Gastrocnemius medialis (tissue), 4 donors: ENCODE results near the gene PHC1.

Source experiments
- CTCF ChIP-seq, 5 experiments: fragments of 450-650 bp in 3 of 5; fragments of 200-600 bp in 2 of 5; sonication (generic) in 2 of 5; IDR thresholded peaks in 4 of 5; conservative IDR thresholded peaks in 1 of 5; 1 replicate in 4 of 5; 2 replicates in 1 of 5; pipeline ENCODE4 v1.5.1; 2016 to 2019; ENCODE audit warnings: antibody characterized with exemption in 5 of 5, mild to moderate bottlenecking in 3 of 5, moderate library complexity in 3 of 5
- POLR2A ChIP-seq, 2 donors: fragments of 450-650 bp; IDR thresholded peaks; one replicate each; pipeline ENCODE4 v1.6.1; 2017; ENCODE audit warnings: antibody characterized with exemption in 2 of 2, mild to moderate bottlenecking in 2 of 2, moderate library complexity in 2 of 2

- TF ChIP-seq CTCF (IDR thresholded peaks at IDR 0.05 in 4 of 5, conservative IDR thresholded peaks at IDR 0.05 in 1 of 5) (no peak), POLR2A (IDR thresholded peaks at IDR 0.05) (no peak)
Measured at GRCh38 chr12:8936735-8937134, 22.4 kb downstream of the PHC1 start.
